Subcutaneous abdominal adipose tissue (tissue), 5 donors: ENCODE results near the gene RASGRP4.
"Not testable (repeated sequence)": the region's sequence is repeated elsewhere in the genome, so short reads cannot be mapped to it uniquely, and the experiment has no call there.

Experiments
- H3K27ac ChIP-seq: one replicate; pipeline ENCODE4 v1.7.0; 2013; ENCODE audit warnings: low read depth, mild to moderate bottlenecking, inconsistent platforms, low read length, moderate library complexity
- H3K27me3 ChIP-seq, 5 donors: one replicate each; pipeline ENCODE4 v1.7.0; 2013; ENCODE audit warnings: low read length in 5 of 5, inconsistent platforms in 1 of 5; ENCODE audit not compliant: control insufficient read depth in 5 of 5, insufficient read depth in 4 of 5
- H3K36me3 ChIP-seq, 5 donors: one replicate each; pipeline ENCODE4 v1.7.0; 2013; ENCODE audit warnings: low read length in 5 of 5; ENCODE audit not compliant: control insufficient read depth in 5 of 5, insufficient read depth in 5 of 5
- H3K4me1 ChIP-seq, 5 donors: one replicate each; pipeline ENCODE4 v1.7.0; 2013; ENCODE audit warnings: low read length in 5 of 5, mild to moderate bottlenecking in 3 of 5, moderate library complexity in 1 of 5; ENCODE audit not compliant: control insufficient read depth in 5 of 5, insufficient read depth in 5 of 5
- H3K4me3 ChIP-seq, 5 donors: one replicate each; pipeline ENCODE4 v1.7.0; 2013; ENCODE audit warnings: low read length in 5 of 5, low read depth in 1 of 5
- H3K9ac ChIP-seq, 5 donors: one replicate each; pipeline ENCODE4 v1.7.0; 2013; ENCODE audit warnings: low read length in 5 of 5, mild to moderate bottlenecking in 4 of 5, moderate library complexity in 3 of 5
- H3K9me3 ChIP-seq, 5 donors: one replicate each; pipeline ENCODE4 v1.7.0; 2013; ENCODE audit warnings: low read length in 5 of 5; ENCODE audit not compliant: control insufficient read depth in 5 of 5
- donor health status: healthy.
- donor health status: healthy.
- donor health status: healthy.
- donor health status: healthy.
- donor health status: healthy.

RASGRP4 gene

GRCh38 chr19:38411041-38411712, 14.8 kb downstream of the RASGRP4 start:
- H3K4me3 ChIP-seq: no peak overlapping the region
- peaks cover 0 to 5% (median 0%) of the 10 kb centered on the region in 5 donors for H3K27me3 ChIP-seq
- H3K4me1 ChIP-seq: no peaks in the 10 kb centered on the region
- peaks cover 0 to 36% (median 8%) of the 10 kb centered on the region in 5 donors for H3K36me3 ChIP-seq
- no peak overlapping the region for H3K27ac ChIP-seq
- no peaks in the 10 kb centered on the region for H3K9me3 ChIP-seq
- H3K9ac ChIP-seq: no peak overlapping the region

DNA sequence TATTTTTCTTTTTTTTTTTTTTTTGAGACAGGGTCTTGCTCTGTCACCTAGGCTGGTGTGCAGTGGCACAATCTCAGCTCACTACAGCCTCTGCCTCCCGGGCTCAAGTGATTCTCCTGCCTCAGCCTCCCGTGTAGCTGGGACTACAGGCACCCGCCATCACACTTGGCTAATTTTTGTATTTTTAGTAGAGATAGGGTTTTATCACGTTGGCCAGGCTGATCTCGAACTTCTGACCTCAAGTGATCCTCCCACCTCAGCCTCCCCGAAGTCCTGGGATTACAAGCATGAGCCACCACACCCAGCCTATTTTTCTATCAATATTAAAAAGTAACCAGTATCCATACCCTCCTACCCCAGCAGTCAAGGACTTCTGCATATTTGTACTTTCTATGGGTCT, 15.6 kb downstream of the RASGRP4 start:
- not testable (repeated sequence) for H3K4me3 ChIP-seq, H3K9me3 ChIP-seq, H3K4me1 ChIP-seq, H3K9ac ChIP-seq, H3K27ac ChIP-seq, H3K27me3 ChIP-seq
- peaks cover 0 to 40% (median 9%) of the 10 kb centered on the region in 5 donors for H3K36me3 ChIP-seq

DNA sequence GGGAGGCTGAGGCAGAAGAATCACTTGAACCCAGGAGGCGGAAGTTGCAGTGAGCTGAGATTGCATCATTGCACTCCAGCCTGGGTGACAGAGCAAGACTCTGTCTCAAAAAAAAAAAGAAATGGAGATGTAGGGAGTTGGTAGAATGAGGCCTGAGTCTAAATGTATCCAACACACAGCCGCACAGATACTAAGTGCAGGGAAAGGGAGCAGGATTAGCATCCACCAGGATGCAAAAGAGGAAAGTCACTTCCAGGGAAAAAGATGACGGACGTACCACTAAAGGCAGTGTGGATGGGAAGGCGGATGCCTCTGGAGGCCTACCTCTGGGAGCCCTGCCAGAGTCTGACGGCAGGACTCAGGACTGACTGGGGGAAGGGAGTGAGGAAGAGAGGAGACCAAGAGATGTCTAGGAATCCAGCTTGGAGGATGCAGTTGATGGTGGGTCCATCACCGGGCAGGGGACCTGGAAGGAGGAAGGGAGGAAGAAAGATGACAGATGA, 16.3 kb downstream of the RASGRP4 start:
- Histone ChIP-seq H3K9me3 (no peaks in the 10 kb centered on the region), H3K27me3 (peaks cover 0 to 5% (median 0%) of the 10 kb centered on the region in 5 donors), H3K9ac (no peak overlapping the region), H3K36me3 (peaks cover 0 to 46% (median 13%) of the 10 kb centered on the region in 5 donors), H3K27ac (no peak overlapping the region), H3K4me1 (no peaks in the 10 kb centered on the region), H3K4me3 (no peak overlapping the region)

- H3K27me3 ChIP-seq: peaks cover 0 to 2% (median 1%) of the 10 kb centered on the region in 5 donors
These were observed 20.7 kb downstream of the RASGRP4 start for GRCh38 chr19:38405276-38405675.

GRCh38 chr19:38404858-38405257, 21.2 kb downstream of the RASGRP4 start:
- peaks cover 0 to 16% (median 12%) of the 10 kb centered on the region in 5 donors for H3K4me1 ChIP-seq
- H3K27ac ChIP-seq: no peak overlapping the region
- H3K36me3 ChIP-seq: peaks cover 0 to 28% (median 13%) of the 10 kb centered on the region in 5 donors
- H3K9me3 ChIP-seq: no peaks in the 10 kb centered on the region
- no peak overlapping the region for H3K9ac ChIP-seq
- no peak overlapping the region for H3K4me3 ChIP-seq
- H3K27me3 ChIP-seq: peaks cover 0 to 6% (median 4%) of the 10 kb centered on the region in 5 donors

More at GRCh38 chr19:38405276-38405675, 20.7 kb downstream of the RASGRP4 start:
- H3K9ac ChIP-seq: no peak overlapping the region
- no peak overlapping the region for H3K4me3 ChIP-seq
- H3K36me3 ChIP-seq: peaks cover 0 to 29% (median 13%) of the 10 kb centered on the region in 5 donors
- H3K9me3 ChIP-seq: no peaks in the 10 kb centered on the region
- no peak overlapping the region for H3K27ac ChIP-seq
- peaks cover 0 to 16% (median 12%) of the 10 kb centered on the region in 5 donors for H3K4me1 ChIP-seq

- Histone ChIP-seq H3K4me3 (peak within 1 kb of the TSS; percentile 74 to 90 (median 88)), H3K27ac (peak within 1 kb of the TSS; percentile 50), H3K9ac (peak within 1 kb of the TSS in 4 of 5 donors; percentile 75 to 88 (median 82)), H3K27me3 (peaks cover 0 to 20% (median 10%) of the 10 kb centered on the region in 5 donors), H3K4me1 (peaks cover 0 to 16% (median 12%) of the 10 kb centered on the region in 5 donors), H3K36me3 (peaks cover 0 to 22% (median 13%) of the 10 kb centered on the region in 5 donors), H3K9me3 (no peaks in the 10 kb centered on the region)
These were observed 22.9 kb downstream of the RASGRP4 start, which contains the start of gene FAM98C for GRCh38 chr19:38402967-38403674. Gene FAM98C, plus strand, starts transcription at chr19:38403093. Its CDS starts 61 bp downstream, at chr19:38403154.

DNA sequence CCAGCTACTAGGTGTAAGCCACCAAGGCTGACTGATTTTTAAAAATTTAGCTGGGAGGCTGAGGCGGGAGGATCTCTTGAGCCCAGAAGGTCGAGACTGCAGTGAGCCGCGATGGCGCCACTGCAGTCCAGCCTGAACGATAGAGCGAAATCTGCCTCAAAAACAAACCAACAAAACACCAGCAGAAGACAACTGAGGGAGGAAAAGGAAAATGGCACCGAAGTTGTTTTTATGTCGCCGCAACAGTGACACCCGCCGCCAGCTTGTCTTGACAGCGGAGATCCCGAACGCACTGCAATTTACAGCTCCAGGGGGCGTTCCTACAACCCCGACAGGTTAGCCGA, 23.4 kb downstream of the RASGRP4 start:
- no peak overlapping the region for H3K9ac ChIP-seq
- no peak overlapping the region for H3K27ac ChIP-seq
- peaks cover 0 to 16% (median 12%) of the 10 kb centered on the region in 5 donors for H3K4me1 ChIP-seq
- H3K27me3 ChIP-seq: peaks cover 0 to 23% (median 12%) of the 10 kb centered on the region in 5 donors
- H3K4me3 ChIP-seq: peak overlapping the region in 4 of 5 donors; percentile 60 to 89 (median 70)
- no peaks in the 10 kb centered on the region for H3K9me3 ChIP-seq
- H3K36me3 ChIP-seq: peaks cover 0 to 22% (median 13%) of the 10 kb centered on the region in 5 donors

DNA sequence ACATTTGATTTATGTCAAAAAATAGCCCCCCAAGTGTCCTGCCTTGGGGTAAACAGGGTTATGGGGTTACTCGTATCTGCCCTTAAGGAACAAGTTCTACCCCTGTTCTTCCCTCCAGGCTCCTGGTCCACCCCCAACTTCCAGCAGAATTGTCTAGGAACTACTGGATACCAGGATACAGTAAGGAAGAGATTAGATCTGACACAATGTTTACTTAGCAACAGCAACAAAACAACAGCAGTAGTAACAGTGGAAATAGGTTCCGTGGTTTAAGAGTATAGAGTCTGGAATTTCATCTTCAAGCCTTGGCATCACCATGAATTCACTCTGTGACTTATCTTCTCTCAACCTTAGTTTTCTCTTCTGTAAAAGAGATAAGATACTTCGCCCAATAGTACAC, 24.9 kb downstream of the RASGRP4 start:
- Histone ChIP-seq H3K4me1 (peaks cover 0 to 16% (median 12%) of the 10 kb centered on the region in 5 donors), H3K9ac (no peak overlapping the region), H3K36me3 (peaks cover 0 to 10% (median 5%) of the 10 kb centered on the region in 5 donors), H3K4me3 (no peak overlapping the region), H3K9me3 (no peaks in the 10 kb centered on the region), H3K27ac (no peak overlapping the region), H3K27me3 (peaks cover under 1 to 37% (median 27%) of the 10 kb centered on the region in 5 donors)

DNA sequence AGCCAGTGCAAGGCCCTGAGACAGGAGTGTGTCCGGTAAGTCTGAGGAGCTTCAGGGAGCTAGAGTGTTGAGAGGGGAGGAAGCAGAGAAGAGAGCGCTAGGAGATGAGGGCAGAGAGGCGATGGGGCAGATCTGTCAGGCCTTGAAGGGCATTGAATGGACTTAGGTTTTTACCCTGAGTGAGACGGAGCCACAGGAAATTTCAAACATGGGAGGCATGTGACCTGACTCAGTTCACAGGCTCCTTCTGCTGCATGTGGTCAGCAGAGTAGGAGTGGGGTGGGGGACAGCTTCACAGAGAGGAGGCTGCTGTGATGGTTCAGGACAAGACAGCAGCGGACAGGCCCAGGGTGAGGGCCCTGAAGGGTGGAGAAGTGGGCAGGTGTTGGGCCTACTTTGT, 25.7 kb downstream of the RASGRP4 start:
- no peak overlapping the region for H3K9ac ChIP-seq
- peaks cover 0 to 6% (median 4%) of the 10 kb centered on the region in 5 donors for H3K36me3 ChIP-seq
- H3K27ac ChIP-seq: no peak overlapping the region
- H3K9me3 ChIP-seq: no peaks in the 10 kb centered on the region
- peaks cover 0 to 16% (median 12%) of the 10 kb centered on the region in 5 donors for H3K4me1 ChIP-seq
- peaks cover 5 to 42% (median 30%) of the 10 kb centered on the region in 5 donors for H3K27me3 ChIP-seq
- H3K4me3 ChIP-seq: no peak overlapping the region

DNA sequence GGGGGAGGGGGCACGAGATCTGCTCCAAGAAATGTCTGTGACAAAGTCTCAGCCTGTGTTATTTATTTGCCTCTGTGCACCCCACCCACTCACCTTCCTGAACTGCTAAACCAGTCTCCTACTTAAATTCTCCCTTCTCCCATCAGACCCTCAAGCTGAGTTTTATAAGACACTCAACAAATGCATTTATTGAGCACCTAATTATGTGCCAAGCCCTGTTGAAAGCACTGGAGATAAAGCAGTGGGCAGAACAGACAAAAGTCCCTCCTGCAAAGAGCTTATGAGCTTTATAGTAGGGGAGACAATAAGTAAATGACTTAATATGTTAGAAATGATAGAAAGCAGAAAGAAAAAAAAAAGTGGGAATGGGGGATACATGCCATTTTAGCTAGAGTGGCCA, 26.5 kb downstream of the RASGRP4 start:
- H3K36me3 ChIP-seq: no peaks in the 10 kb centered on the region
- no peak overlapping the region for H3K27ac ChIP-seq
- H3K27me3 ChIP-seq: peaks cover 8 to 50% (median 33%) of the 10 kb centered on the region in 5 donors
- H3K9me3 ChIP-seq: no peaks in the 10 kb centered on the region
- H3K9ac ChIP-seq: no peak overlapping the region
- peaks cover 0 to 19% (median 12%) of the 10 kb centered on the region in 5 donors for H3K4me1 ChIP-seq
- no peak overlapping the region for H3K4me3 ChIP-seq
